Endodermal cell (in vitro differentiated cells): ENCODE data around the gene PRKCQ. TPM values are rescaled to one million over a fixed set of nuclear protein-coding genes. Genes with fewer than 3 reads are reported as not detected.

ENCODE experiments used
- DNase-seq: peaks from one replicate; pipeline ENCODE4 v3.0.0-alpha.2; 2017
- H3K27ac ChIP-seq: 2 replicates; pipeline ENCODE4 v1.5.1; 2013; ENCODE audit warnings: mild to moderate bottlenecking, low read depth, low read length, moderate library complexity
- H3K27me3 ChIP-seq: 2 replicates; pipeline ENCODE4 v1.6.1; 2013; ENCODE audit warnings: mild to moderate bottlenecking, low read length, moderate library complexity; ENCODE audit not compliant: insufficient read depth, control insufficient read depth, poor library complexity, severe bottlenecking
- H3K36me3 ChIP-seq: 2 replicates; pipeline ENCODE4 v1.7.0; 2013; ENCODE audit warnings: mild to moderate bottlenecking, low read length, moderate library complexity; ENCODE audit not compliant: control insufficient read depth, insufficient read depth
- H3K4me1 ChIP-seq: one replicate; pipeline ENCODE4 v1.7.0; 2013; ENCODE audit warnings: low read length; ENCODE audit not compliant: control insufficient read depth, insufficient read depth
- H3K4me3 ChIP-seq: 2 replicates; pipeline ENCODE4 v1.5.1; 2013; ENCODE audit warnings: mild to moderate bottlenecking, low read length, moderate library complexity
- H3K9ac ChIP-seq: 2 replicates; pipeline ENCODE4 v1.6.1; 2013; ENCODE audit warnings: mild to moderate bottlenecking, low read length, moderate library complexity; ENCODE audit not compliant: poor library complexity, severe bottlenecking; ENCODE audit errors: extremely low read depth
- H3K9me3 ChIP-seq: 2 replicates; pipeline ENCODE4 v1.6.1; 2013; ENCODE audit warnings: mild to moderate bottlenecking, low read length, moderate library complexity; ENCODE audit not compliant: control insufficient read depth
- H3K27ac Mint-ChIP-seq: 2 replicates; pipeline ENCODE4 v1.8.0; 2020; ENCODE audit warnings: mixed read lengths
- H3K27me3 Mint-ChIP-seq: 2 replicates; pipeline ENCODE4 v1.8.0; 2021; ENCODE audit warnings: mild to moderate bottlenecking, mixed read lengths; ENCODE audit not compliant: insufficient read depth
- H3K36me3 Mint-ChIP-seq: 2 replicates; pipeline ENCODE4 v1.8.0; 2020; ENCODE audit warnings: low read depth, mixed read lengths
- H3K4me1 Mint-ChIP-seq: 2 replicates; pipeline ENCODE4 v1.8.0; 2020; ENCODE audit warnings: mixed read lengths
- H3K4me3 Mint-ChIP-seq: 2 replicates; pipeline ENCODE4 v1.8.0; 2020; ENCODE audit warnings: mild to moderate bottlenecking, moderate library complexity, mixed read lengths
- H3K9me3 Mint-ChIP-seq: 2 replicates; pipeline ENCODE4 v1.8.0; 2020; ENCODE audit warnings: mild to moderate bottlenecking, mixed read lengths
- CTCF ChIP-seq: fragments of 200-600 bp; sonication (generic); conservative IDR thresholded peaks from 2 replicates; pipeline ENCODE4 v1.5.0; 2021; ENCODE audit warnings: antibody characterized with exemption, mild to moderate bottlenecking
- WGBS, 2 experiments: methylation state at CpG; one replicate each; pipeline versions ENCODE4 v1.1.5 to v1.1.7; 2013; ENCODE audit warnings: missing lambda C conversion rate in 2 of 2, mixed read lengths in 1 of 2; ENCODE audit not compliant: insufficient coverage in 1 of 2, insufficient read length in 1 of 2; 5-methylcytosine and 5-hydroxymethylcytosine counted together
- total RNA-seq, 2 donors: library from RNA; stranded (reverse); fragmentation: NEBNext Ultra II Directional in 1 of 2; extraction: Animal tissue kit (Norgen Biotek cat#: 25700) in 1 of 2; gene quantifications; 2 replicates in 1 of 2; 3 replicates in 1 of 2; pipeline ENCODE4 v1.2.1, GENCODE V29; 2021

Gene PRKCQ
- total RNA-seq, 2 donors from 2014 or later, result 24.3 to 29.1 TPM

DNA sequence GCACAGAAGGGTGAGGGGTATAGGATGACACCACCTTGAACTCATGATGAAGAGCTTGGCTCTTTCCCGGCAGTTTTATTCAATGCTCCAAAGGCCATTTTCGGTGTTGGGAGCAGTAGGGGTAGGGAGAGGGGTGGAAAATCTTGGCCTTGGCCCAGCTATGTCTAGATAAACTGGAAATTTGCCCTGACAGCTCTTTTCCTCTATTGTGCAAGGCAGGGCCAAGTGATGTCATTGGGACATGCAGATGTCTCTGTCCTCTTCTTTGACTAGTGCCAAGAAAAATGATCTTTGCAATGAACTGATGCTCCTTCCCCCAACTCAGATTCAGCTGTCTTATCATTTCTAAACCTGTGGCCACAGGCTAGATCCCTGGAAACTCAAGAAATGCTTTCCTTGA lies 27.7 kb upstream of the PRKCQ start:
- no peaks in the 10 kb centered on the region for H3K27me3 Mint-ChIP-seq
- Histone ChIP-seq H3K9ac (no peak overlapping the region), H3K27ac (no peak overlapping the region), H3K9me3 (peaks cover 9% of the 10 kb centered on the region), H3K4me3 (no peak overlapping the region), H3K27me3 (no peaks in the 10 kb centered on the region), H3K36me3 (no peaks in the 10 kb centered on the region), H3K4me1 (peaks cover 13% of the 10 kb centered on the region)
- no peak for DNase-seq
- 94 to 100% methylated on average over 1 to 2 of the region's 2 CpGs for WGBS, 2 experiments
- peaks cover 14% of the 10 kb centered on the region for H3K9me3 Mint-ChIP-seq
- H3K36me3 Mint-ChIP-seq, result peaks cover 2% of the 10 kb centered on the region
- no peak for TF ChIP-seq CTCF
- H3K27ac Mint-ChIP-seq, result no peak overlapping the region
- no peak overlapping the region for H3K4me3 Mint-ChIP-seq
- peaks cover 17% of the 10 kb centered on the region for H3K4me1 Mint-ChIP-seq

DNA sequence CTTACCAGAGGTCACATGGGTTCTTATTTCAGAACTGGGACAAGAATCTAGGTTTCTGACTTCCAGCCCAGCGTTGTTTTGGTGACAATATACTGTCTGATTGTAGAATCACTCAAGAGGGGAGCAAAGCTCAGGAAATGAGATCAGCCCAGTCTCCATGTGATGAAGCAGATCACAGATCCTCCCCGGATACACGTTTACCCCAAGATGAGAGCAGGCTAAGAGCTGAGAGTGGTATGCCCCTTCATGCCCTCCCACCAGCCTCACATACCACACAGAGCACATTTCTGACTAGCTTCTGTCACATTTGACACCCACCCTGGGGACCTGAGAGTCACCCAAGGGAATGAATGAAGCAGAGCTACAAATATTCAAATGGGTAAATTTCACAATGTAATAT lies 27.1 kb upstream of the PRKCQ start:
- Mint-ChIP-seq H3K27ac (no peak overlapping the region), H3K4me3 (no peak overlapping the region), H3K4me1 (peaks cover 17% of the 10 kb centered on the region), H3K27me3 (no peaks in the 10 kb centered on the region), H3K9me3 (peaks cover 14% of the 10 kb centered on the region), H3K36me3 (peaks cover 2% of the 10 kb centered on the region)
- Histone ChIP-seq H3K9ac (no peak overlapping the region), H3K4me3 (no peak overlapping the region), H3K27ac (no peak overlapping the region), H3K4me1 (peaks cover 13% of the 10 kb centered on the region), H3K27me3 (no peaks in the 10 kb centered on the region), H3K9me3 (peaks cover 9% of the 10 kb centered on the region), H3K36me3 (no peaks in the 10 kb centered on the region)
- TF ChIP-seq CTCF, result no peak
- WGBS, 2 experiments, result 85 to 100% methylated on average over 3 of the region's 3 CpGs
- no peak for DNase-seq

GRCh38 chr10:6603142-6604125 lies 23.4 kb upstream of the PRKCQ start:
- H3K27me3 Mint-ChIP-seq, result no peaks in the 10 kb centered on the region

More at GRCh38 chr10:6603142-6604125, 23.4 kb upstream of the PRKCQ start:
- Histone ChIP-seq H3K4me3 (no peak overlapping the region), H3K9me3 (peaks cover 8% of the 10 kb centered on the region), H3K27ac (no peak overlapping the region), H3K36me3 (no peaks in the 10 kb centered on the region), H3K27me3 (no peaks in the 10 kb centered on the region), H3K9ac (no peak overlapping the region), H3K4me1 (peaks cover 13% of the 10 kb centered on the region)
- H3K27ac Mint-ChIP-seq, result no peak overlapping the region
- no peak overlapping the region for H3K4me3 Mint-ChIP-seq
- peaks cover 7% of the 10 kb centered on the region for H3K9me3 Mint-ChIP-seq
- no peak for DNase-seq
- peaks cover 2% of the 10 kb centered on the region for H3K36me3 Mint-ChIP-seq
- no peak for TF ChIP-seq CTCF
- H3K4me1 Mint-ChIP-seq, result peaks cover 17% of the 10 kb centered on the region
- WGBS, 2 experiments, result 86 to 90% methylated on average over 14 to 15 of the region's 15 CpGs
